ENCODE data around the gene MRPL17. TPM values are rescaled to one million over a fixed set of nuclear protein-coding genes. Genes with fewer than 3 reads are reported as not detected.
A peak's percentile ranks its signal among the peaks of the same experiment; 100 is the strongest.
"Not testable (repeated sequence)": the region's sequence is repeated elsewhere in the genome, so short reads cannot be mapped to it uniquely, and the experiment has no call there.

Gene MRPL17
- polyA plus RNA-seq, 3 donors = 8.0 to 14.0 (median 12.8) TPM

DNA sequence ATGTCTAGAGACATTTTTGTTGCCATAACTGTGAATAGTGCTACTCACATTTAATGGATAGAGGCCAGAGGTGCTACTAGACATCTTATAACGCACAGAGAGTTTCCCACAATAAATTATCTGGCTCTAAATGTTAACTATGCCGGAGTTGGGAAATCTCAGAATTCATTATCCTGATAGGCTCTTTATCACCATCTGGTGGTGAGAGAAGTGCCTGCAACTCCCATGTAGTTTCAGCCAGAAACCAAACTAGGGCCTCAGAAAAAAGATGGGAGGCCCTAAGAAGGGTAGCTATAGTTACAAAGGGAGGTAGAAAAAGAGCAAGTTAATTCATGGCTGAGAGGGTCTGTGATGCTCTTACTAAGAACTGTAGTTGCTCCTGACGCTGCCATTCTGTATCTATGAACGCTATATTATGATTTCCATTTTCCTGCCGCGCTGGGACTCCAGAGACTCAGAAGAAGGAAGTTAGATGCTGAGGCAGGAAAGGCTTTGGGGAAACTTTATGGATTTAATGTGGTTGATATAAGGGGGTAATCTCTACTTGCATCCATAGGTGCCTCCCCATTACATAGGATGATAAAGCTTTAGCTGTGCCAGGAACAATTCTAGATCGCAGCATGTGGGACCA is 22.9 kb upstream of the MRPL17 start:
- no peaks in the 10 kb centered on the region for H3K9me3 ChIP-seq (replicated peaks in 1 of 2; ENCODE audit: control insufficient read depth in 1 of 2, insufficient read depth in 1 of 2, low read length in 2 of 2)
- H3K27ac ChIP-seq (ENCODE audit: low read depth in 1 of 2, low read length in 2 of 2) = no peak overlapping the region
- no peaks in the 10 kb centered on the region for H3K79me2 ChIP-seq (ENCODE audit: insufficient read depth, low read length)
- Mint-ChIP-seq H3K4me1 (peaks cover 7% of the 10 kb centered on the region), H3K27ac (no peak overlapping the region), H3K9me3 (peaks cover 0 to 2% (median 0%) of the 10 kb centered on the region in 7 donors), H3K36me3 (peaks cover 8 to 9% of the 10 kb centered on the region in 2 donors), H3K4me3 (no peak overlapping the region), H3K27me3 (ENCODE audit: low read depth in 3 of 3) (peaks cover 0 to 4% (median 0%) of the 10 kb centered on the region in 3 donors)
- no peak overlapping the region for H2AFZ ChIP-seq (ENCODE audit: insufficient read depth, low read depth, low read length, poor library complexity, severe bottlenecking)
- H3K36me3 ChIP-seq (replicated peaks in 1 of 2; ENCODE audit: control insufficient read depth in 1 of 2, insufficient read depth in 2 of 2, low read length in 2 of 2) = peaks cover 0 to 9% of the 10 kb centered on the region in 2 donors
- peaks cover 6 to 7% of the 10 kb centered on the region in 2 donors for H3K4me1 ChIP-seq (ENCODE audit: control insufficient read depth in 1 of 2, insufficient read depth in 2 of 2, low read length in 2 of 2)
- no peaks in the 10 kb centered on the region for H4K20me1 ChIP-seq (ENCODE audit: insufficient read depth, low read length)
- DNase-seq = peak in 2 of 3 donors; percentile 45 to 56
- H3K9ac ChIP-seq (ENCODE audit: insufficient read depth, low read length, poor library complexity, severe bottlenecking) = no peak overlapping the region
- whole genome bisulfite sequencing (ENCODE audit: insufficient coverage) = 83% methylated on average over 3 of the region's 7 CpGs
- no peak overlapping the region for H3K4me2 ChIP-seq (replicated peaks; ENCODE audit: extremely low read depth, low read length, poor library complexity, severe bottlenecking)
- H3K4me3 ChIP-seq (replicated peaks in 1 of 3; ENCODE audit: low read depth in 2 of 3, low read length in 3 of 3) = no peak overlapping the region
- intact Hi-C loops (cut with micrococcal nuclease) = loop anchor here (5.0 to 10.0 kb wide), 3 partner anchors 46 to 174 kb away; no protein-coding TSS in a partner anchor
- TF ChIP-seq, protein P1, sequence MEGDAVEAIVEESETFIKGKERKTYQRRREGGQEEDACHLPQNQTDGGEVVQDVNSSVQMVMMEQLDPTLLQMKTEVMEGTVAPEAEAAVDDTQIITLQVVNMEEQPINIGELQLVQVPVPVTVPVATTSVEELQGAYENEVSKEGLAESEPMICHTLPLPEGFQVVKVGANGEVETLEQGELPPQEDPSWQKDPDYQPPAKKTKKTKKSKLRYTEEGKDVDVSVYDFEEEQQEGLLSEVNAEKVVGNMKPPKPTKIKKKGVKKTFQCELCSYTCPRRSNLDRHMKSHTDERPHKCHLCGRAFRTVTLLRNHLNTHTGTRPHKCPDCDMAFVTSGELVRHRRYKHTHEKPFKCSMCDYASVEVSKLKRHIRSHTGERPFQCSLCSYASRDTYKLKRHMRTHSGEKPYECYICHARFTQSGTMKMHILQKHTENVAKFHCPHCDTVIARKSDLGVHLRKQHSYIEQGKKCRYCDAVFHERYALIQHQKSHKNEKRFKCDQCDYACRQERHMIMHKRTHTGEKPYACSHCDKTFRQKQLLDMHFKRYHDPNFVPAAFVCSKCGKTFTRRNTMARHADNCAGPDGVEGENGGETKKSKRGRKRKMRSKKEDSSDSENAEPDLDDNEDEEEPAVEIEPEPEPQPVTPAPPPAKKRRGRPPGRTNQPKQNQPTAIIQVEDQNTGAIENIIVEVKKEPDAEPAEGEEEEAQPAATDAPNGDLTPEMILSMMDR (IDR thresholded peaks at IDR 0.05) = peak; percentile 98
- H3K27me3 ChIP-seq (ENCODE audit: control insufficient read depth in 2 of 2, insufficient read depth in 2 of 2, low read length in 2 of 2) = no peaks in the 10 kb centered on the region

DNA sequence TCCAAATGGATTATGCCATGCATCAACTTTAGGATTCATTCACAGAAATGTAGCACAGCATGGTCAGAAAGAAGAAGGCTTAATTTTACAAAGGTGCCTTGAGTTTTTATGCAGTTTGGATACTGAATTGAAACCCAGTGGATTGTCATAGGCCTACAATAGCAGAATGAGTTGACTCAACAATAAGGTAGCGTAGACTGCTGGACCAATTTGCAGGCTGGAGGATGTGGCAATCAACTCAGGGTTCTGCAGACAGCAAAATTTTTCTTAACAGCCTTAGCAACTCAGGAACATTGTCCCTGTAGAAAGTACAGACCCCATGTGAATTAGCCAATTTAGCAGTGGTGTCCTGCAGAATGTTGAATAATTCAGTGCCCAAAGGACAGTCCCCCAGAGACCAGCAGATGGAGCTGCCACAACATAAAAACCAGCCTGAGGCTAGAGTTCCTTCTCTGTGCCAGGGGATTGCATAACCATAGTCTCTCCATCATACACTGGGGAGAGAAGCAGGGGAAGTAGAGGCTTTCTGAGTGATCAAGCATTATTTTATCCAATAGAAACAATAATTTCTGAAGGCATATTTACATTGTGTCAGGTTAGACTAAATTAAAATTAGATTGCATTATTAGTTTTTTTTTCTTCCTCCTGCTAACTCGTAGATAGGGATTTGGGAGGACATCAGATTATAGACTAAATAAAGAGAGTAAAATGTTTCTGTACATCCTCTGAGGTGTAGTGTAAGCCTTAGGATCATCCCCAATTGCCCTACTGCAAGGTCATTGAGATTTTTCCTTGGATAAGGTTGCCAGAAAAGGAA is 20.3 kb upstream of the MRPL17 start:
- H3K36me3 Mint-ChIP-seq = peaks cover 8 to 9% of the 10 kb centered on the region in 2 donors
- H3K9me3 Mint-ChIP-seq = no peaks in the 10 kb centered on the region
- no peak overlapping the region for H3K9ac ChIP-seq (ENCODE audit: insufficient read depth, low read length, poor library complexity, severe bottlenecking)
- no peaks in the 10 kb centered on the region for H3K9me3 ChIP-seq (replicated peaks in 1 of 2; ENCODE audit: control insufficient read depth in 1 of 2, insufficient read depth in 1 of 2, low read length in 2 of 2)
- DNase-seq = peak; percentile 75 to 87 (median 86)
- 100% methylated on average over 1 of the region's 2 CpGs for WGBS (ENCODE audit: insufficient coverage)
- H3K27ac ChIP-seq (ENCODE audit: low read depth in 1 of 2, low read length in 2 of 2) = peak overlapping the region in 1 of 2 donors; percentile 49
- no peaks in the 10 kb centered on the region for H3K27me3 ChIP-seq (ENCODE audit: control insufficient read depth in 2 of 2, insufficient read depth in 2 of 2, low read length in 2 of 2)
- peaks cover 6 to 7% of the 10 kb centered on the region in 2 donors for H3K4me1 ChIP-seq (ENCODE audit: control insufficient read depth in 1 of 2, insufficient read depth in 2 of 2, low read length in 2 of 2)
- no peak overlapping the region for H3K4me2 ChIP-seq (replicated peaks; ENCODE audit: extremely low read depth, low read length, poor library complexity, severe bottlenecking)
- H3K4me3 Mint-ChIP-seq = no peak overlapping the region
- no peaks in the 10 kb centered on the region for H3K79me2 ChIP-seq (ENCODE audit: insufficient read depth, low read length)
- no peak overlapping the region for H2AFZ ChIP-seq (ENCODE audit: insufficient read depth, low read depth, low read length, poor library complexity, severe bottlenecking)
- H3K27ac Mint-ChIP-seq = peak overlapping the region in 6 of 7 donors; percentile 19 to 83 (median 54)
- TF ChIP-seq, protein P1 (IDR thresholded peaks at IDR 0.05) = peak; percentile 84
- H3K4me3 ChIP-seq (replicated peaks in 1 of 3; ENCODE audit: low read depth in 2 of 3, low read length in 3 of 3) = no peak overlapping the region
- peaks cover 7% of the 10 kb centered on the region for H3K4me1 Mint-ChIP-seq
- H4K20me1 ChIP-seq (ENCODE audit: insufficient read depth, low read length) = no peaks in the 10 kb centered on the region
- peaks cover 0 to 2% (median 2%) of the 10 kb centered on the region in 3 donors for H3K27me3 Mint-ChIP-seq (ENCODE audit: low read depth in 3 of 3)
- peaks cover 0 to 9% of the 10 kb centered on the region in 2 donors for H3K36me3 ChIP-seq (replicated peaks in 1 of 2; ENCODE audit: control insufficient read depth in 1 of 2, insufficient read depth in 2 of 2, low read length in 2 of 2)
- intact Hi-C loops (cut with micrococcal nuclease) = loop anchor here in 1 of 2 donors (10.0 kb wide), 1 partner anchor 51 kb away; no protein-coding TSS in a partner anchor

DNA sequence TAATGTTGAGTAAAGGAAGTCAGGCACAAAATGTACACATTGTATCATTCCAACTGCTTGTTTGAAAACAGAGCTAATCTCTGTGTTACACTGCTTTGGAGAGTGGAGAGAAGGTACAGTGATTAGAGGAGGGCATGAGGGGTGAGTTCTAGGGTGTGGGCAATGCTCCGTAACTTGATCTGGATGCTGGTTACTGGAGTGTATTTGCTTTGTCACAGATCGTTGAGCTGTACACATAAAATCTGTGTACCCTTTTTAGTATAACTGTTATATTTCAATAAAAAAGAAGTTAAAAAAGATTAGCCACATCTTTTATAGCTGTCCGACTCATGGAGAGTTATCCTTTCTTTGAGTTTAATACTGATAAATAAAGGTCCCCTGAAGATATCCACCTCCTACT is 18.8 kb upstream of the MRPL17 start:
- not testable (repeated sequence) for H3K27me3 ChIP-seq (ENCODE audit: control insufficient read depth in 2 of 2, insufficient read depth in 2 of 2, low read length in 2 of 2); H3K27ac ChIP-seq (ENCODE audit: low read depth in 1 of 2, low read length in 2 of 2); H2AFZ ChIP-seq (ENCODE audit: insufficient read depth, low read depth, low read length, poor library complexity, severe bottlenecking); H3K27me3 Mint-ChIP-seq (ENCODE audit: low read depth in 3 of 3); H3K4me3 ChIP-seq (replicated peaks in 1 of 3; ENCODE audit: low read depth in 2 of 3, low read length in 3 of 3); H3K9me3 Mint-ChIP-seq; H3K79me2 ChIP-seq (ENCODE audit: insufficient read depth, low read length); H3K4me3 Mint-ChIP-seq; H3K9ac ChIP-seq (ENCODE audit: insufficient read depth, low read length, poor library complexity, severe bottlenecking); H3K36me3 ChIP-seq (replicated peaks in 1 of 2; ENCODE audit: control insufficient read depth in 1 of 2, insufficient read depth in 2 of 2, low read length in 2 of 2); H3K4me1 Mint-ChIP-seq; H3K4me2 ChIP-seq (replicated peaks; ENCODE audit: extremely low read depth, low read length, poor library complexity, severe bottlenecking); H3K36me3 Mint-ChIP-seq; DNase-seq; H4K20me1 ChIP-seq (ENCODE audit: insufficient read depth, low read length); H3K27ac Mint-ChIP-seq; H3K4me1 ChIP-seq (ENCODE audit: control insufficient read depth in 1 of 2, insufficient read depth in 2 of 2, low read length in 2 of 2); H3K9me3 ChIP-seq (replicated peaks in 1 of 2; ENCODE audit: control insufficient read depth in 1 of 2, insufficient read depth in 1 of 2, low read length in 2 of 2)
- intact Hi-C loops (cut with micrococcal nuclease) = loop anchor here in 1 of 2 donors (10.0 kb wide), 1 partner anchor 53 kb away; no protein-coding TSS in a partner anchor
- no CpG with 5 or more reads among the region's 3 CpGs for WGBS (ENCODE audit: insufficient coverage)

All from CD14-positive monocyte (primary cell).